OCI-LY3 (cell line): ENCODE data around the gene FRMPD4.

ENCODE experiments used
- CTCF ChIP-seq: fragments of 200-600, 300-600 bp; sonication (generic); IDR thresholded peaks from 2 replicates; pipeline ENCODE4 v1.5.1; 2014; ENCODE audit warnings: antibody characterized with exemption, low read length, low read depth
- EZH2phosphoT487 ChIP-seq: fragments of 200-600 bp; shearing (Covaris generic); IDR thresholded peaks from 2 replicates; pipeline ENCODE4 v1.6.1; 2018; ENCODE audit warnings: antibody characterized with exemption, mixed run types, low read depth

- TF ChIP-seq CTCF (no peak), EZH2phosphoT487 (no peak)
Observed at GRCh38 chrX:12711435-12712040, 573.3 kb downstream of the FRMPD4 start.
